Femur (tissue), 1 donor: ENCODE data around the gene PPP6R2.
"Not testable (repeated sequence)": the region's sequence is repeated elsewhere in the genome, so short reads cannot be mapped to it uniquely, and the experiment has no call there.

Experiments used
- DNase-seq: peaks from one replicate; pipeline ENCODE4 v3.0.0-alpha.2; 2017

The PPP6R2 gene

GRCh38 chr22:50318698-50319411 is 24.3 kb upstream of the PPP6R2 start:
- no peak for DNase-seq

GRCh38 chr22:50319503-50319951 is 23.6 kb upstream of the PPP6R2 start:
- no peak for DNase-seq

DNA sequence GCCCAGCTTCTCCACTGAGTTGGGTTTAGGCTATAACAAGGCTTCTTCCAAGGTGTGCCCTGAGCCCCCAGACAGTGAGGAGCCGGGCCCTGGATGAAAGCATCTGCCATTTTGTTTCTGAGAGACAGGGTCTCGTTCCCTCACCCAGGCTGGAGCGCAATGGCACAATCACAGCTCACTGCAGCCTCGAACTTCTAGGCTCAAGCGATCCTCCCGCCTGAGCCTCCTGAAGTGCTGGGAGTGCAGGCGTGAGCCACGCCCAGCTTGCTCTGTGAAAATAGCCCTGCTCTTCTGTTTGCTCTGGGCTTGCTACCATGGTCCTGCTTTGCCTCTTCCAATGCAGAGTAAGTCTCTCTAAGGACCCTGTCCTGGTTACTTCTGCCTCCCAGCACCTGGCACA is 23.0 kb upstream of the PPP6R2 start:
- no peak for DNase-seq

DNA sequence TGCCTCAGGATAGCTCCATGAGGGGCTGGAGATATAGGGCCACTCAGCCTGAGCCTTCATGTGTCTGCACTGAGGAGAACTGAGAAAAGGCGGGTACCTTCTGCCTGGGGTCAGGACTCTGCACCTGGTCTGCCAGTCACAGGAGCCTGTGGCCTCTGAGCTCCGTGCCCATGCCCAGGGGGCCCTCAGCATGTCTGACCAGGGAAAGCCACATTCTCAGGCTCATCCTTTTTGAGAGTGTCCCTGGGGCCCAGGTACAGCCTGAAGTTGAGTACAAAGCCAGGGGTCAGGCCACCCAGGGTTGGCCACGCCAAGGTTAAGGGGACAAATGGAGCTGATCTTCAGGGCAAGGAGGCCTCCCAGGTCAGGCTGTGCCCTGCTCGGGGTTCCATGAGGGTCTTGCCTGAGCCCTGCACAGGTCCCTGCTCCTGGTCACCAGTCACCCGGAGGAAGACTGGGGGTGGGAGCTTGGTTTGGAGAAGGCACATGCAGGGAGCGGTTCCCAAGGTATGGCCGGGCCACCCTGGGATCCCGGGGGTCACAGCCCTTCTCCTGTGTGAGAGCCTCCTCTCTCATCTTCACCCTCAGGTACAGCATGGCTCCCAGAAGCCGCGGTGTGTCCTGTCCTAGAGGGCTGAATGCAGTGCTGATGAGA is 22.3 kb upstream of the PPP6R2 start:
- no peak for DNase-seq

DNA sequence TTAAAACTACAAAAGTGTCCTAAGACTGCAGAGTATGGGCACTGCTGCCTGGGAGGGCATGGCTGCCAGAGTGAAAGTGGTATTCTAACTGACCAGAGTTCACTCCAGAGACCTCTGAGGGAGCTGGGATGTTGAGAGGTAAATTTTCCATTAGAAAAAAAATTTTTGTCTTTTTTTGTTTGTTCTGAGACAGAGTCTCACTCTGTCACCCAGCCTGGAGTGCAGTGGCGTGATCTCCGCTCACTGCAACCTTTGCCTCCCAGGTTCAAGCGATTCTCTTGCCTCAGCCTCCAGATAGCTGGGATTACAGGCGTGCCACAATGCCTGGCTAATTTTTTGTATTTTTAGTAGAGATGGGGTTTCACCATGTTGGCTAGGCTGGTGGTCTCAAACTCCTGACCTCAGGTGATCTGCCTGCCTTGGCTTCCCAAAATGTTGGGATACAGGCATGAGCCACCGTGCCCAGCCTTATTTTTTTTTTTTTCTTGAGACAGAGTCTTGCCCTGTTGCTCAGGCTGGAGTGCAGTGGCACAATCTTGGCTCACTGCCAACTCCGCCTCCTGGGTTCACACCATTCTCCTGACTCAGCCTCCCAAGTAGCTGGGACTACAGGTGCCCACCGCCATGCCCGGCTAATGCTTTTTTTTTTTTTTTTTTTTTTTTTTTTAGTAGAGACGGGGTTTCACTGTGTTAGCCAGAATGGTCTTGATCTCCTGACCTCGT is 20.6 kb upstream of the PPP6R2 start:
- DNase-seq, result not testable (repeated sequence)

GRCh38 chr22:50323900-50324299 is 19.2 kb upstream of the PPP6R2 start:
- DNase-seq, result no peak

- no peak for DNase-seq
Measured at GRCh38 chr22:50325444-50326224, 17.5 kb upstream of the PPP6R2 start.

DNA sequence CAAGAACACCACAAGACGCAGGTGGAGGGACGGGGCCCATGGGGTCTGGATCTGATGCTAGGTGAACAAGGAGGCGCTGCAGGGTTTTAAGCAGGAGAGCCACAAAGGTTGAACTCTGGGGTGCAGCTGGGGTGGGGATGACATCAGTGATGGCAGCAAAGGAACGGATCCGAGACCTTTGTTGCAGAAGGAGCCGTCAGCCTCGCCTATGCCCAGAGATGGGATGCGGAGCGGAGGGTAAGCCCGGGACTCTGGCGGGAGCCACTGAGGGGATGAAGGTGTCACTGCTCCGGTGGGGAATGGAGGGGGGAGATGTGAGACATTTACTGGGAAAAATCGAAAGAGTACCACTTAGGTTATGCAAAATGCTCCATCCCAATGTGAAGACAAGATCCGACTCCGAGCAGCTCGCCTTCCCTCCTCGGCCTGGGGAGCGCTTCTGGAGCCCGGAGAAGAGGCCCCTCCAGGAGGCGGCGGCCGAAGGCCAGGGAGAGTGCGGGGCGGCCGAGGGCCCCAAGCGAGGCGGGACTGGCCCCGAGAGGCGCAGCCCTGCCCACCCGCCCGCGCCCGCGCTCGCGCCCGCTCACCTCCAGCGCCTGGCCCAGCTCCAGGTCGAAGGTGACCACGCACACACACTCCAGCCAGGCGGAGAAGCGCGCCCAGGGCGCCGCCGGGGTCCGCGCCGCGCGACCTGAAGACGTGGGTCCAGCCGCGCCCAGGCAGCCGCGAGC is 16.7 kb upstream of the PPP6R2 start:
- DNase-seq, result no peak

- DNase-seq, result peak; percentile 89
Measured at GRCh38 chr22:50326956-50327710, 16.0 kb upstream of the PPP6R2 start, which contains the start of gene DENND6B. Gene DENND6B (minus strand): TSS chr22:50327012. CDS start chr22:50326988, 24 bp downstream.

- no peak for DNase-seq
Measured at GRCh38 chr22:50327711-50328019, 15.5 kb upstream of the PPP6R2 start.

GRCh38 chr22:50329236-50329635 is 13.9 kb upstream of the PPP6R2 start:
- DNase-seq, result no peak

GRCh38 chr22:50334433-50334832 is 8.7 kb upstream of the PPP6R2 start:
- not testable (repeated sequence) for DNase-seq

- no peak for DNase-seq
Measured at GRCh38 chr22:50337262-50338041, 5.7 kb upstream of the PPP6R2 start.

- no peak for DNase-seq
Measured at GRCh38 chr22:50338042-50338573, 5.0 kb upstream of the PPP6R2 start.

DNA sequence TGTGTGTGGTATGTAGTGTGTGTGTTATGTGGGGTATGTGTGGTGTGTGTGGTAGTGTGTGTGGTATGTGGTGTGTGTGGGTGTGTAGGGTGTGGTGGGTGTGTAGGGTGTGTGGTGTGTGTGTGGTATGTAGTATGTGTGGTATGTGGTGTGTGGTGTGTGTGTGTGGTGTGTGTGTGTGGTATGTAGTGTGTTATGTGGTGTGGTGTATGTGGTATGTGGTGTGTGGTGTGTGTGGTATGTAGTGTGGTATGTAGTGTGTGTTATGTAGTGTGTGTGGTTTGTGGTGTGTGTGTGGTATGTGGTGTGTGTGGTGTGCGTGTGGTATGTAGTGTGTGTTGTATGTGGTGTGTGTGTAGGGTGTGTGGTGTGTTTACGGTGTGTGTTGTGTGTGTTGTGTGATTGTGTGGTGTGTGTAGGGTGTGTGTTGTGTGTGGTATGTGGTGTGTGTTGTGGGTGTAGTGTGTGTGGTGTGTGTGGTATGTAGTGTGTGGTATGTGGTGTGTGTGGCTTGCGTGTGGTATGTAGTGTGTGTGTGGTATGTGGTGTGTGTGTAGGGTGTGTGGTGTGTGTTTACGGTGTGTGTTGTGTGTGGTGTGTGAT is 4.2 kb upstream of the PPP6R2 start:
- DNase-seq, result no peak

GRCh38 chr22:50339945-50340879 is 2.9 kb upstream of the PPP6R2 start:
- no peak for DNase-seq

DNA sequence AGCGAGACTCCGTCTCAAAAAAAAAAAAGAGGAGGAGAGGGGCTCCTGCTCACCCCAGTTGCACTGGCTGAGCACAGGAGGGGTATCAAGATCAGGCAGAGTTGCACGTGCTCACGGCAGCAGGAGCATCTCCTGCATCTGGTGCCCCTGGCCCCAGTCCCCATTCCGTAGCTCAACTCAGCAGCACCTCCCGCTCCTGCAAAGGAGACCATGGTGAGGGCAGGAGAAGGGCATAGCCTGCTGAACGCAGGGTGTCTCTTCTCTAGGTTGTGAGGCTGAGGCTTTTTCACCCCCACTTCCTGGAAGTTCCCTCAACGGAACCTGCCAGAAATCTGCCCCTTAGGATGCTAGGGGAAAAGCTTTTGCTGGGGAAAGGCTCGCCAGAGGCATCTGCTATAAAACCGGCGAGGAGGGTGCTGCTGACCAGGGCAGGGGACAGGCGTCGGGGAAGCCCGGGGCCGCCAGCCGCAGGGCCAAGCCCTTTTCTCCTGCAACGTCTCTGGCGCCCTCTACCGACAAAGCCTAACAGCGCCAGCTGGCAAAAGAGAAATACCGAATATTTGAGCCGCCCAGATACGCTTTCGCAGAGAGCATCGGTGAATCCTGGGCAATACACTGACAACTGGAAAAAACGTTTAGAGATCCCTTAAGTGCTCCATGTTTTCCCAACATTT is 1.0 kb upstream of the PPP6R2 start:
- peak; percentile 92 for DNase-seq

GRCh38 chr22:50343541-50343935 is 411 bp downstream of the PPP6R2 start:
- DNase-seq, result no peak
